Progenitor cell of endocrine pancreas (in vitro differentiated cells): ENCODE data around the gene NRIP1. TPM values are rescaled to one million over a fixed set of nuclear protein-coding genes. Genes with fewer than 3 reads are reported as not detected.
A peak's percentile ranks its signal among the peaks of the same experiment; 100 is the strongest.

Experiments used
- DNase-seq: peaks from one replicate; pipeline ENCODE4 v3.0.0; 2021; ENCODE audit warnings: low spot score; ENCODE audit not compliant: unreplicated experiment
- H3K27ac Mint-ChIP-seq: 2 replicates; pipeline ENCODE4 v1.8.0; 2021; ENCODE audit warnings: mild to moderate bottlenecking, moderate library complexity, mixed read lengths
- H3K27me3 Mint-ChIP-seq: 2 replicates; pipeline ENCODE4 v1.8.0; 2021; ENCODE audit warnings: mixed read lengths
- H3K36me3 Mint-ChIP-seq: 2 replicates; pipeline ENCODE4 v1.8.0; 2022; ENCODE audit warnings: mixed read lengths; ENCODE audit not compliant: insufficient read depth
- H3K4me1 Mint-ChIP-seq: 2 replicates; pipeline ENCODE4 v1.8.0; 2021; ENCODE audit warnings: low read depth, mixed read lengths
- H3K4me3 Mint-ChIP-seq: 2 replicates; pipeline ENCODE4 v1.8.0; 2021; ENCODE audit warnings: low read depth, mild to moderate bottlenecking, moderate library complexity, mixed read lengths
- H3K9me3 Mint-ChIP-seq: 2 replicates; pipeline ENCODE4 v1.8.0; 2021; ENCODE audit warnings: low read depth, mixed read lengths
- total RNA-seq: library from RNA; stranded (reverse); gene quantifications from 2 replicates; pipeline ENCODE4 v1.2.1, GENCODE V29; 2021
- TF ChIP-seq, protein P1 (sequence below): fragments of 200-600 bp; sonication (generic); IDR thresholded peaks from one replicate; pipeline ENCODE4 v1.5.0; 2021; ENCODE audit warnings: antibody characterized with exemption, mild to moderate bottlenecking; ENCODE audit not compliant: unreplicated experiment

NRIP1 gene
- total RNA-seq, 1 donor from 2014 or later, result 69.4 TPM

DNA sequence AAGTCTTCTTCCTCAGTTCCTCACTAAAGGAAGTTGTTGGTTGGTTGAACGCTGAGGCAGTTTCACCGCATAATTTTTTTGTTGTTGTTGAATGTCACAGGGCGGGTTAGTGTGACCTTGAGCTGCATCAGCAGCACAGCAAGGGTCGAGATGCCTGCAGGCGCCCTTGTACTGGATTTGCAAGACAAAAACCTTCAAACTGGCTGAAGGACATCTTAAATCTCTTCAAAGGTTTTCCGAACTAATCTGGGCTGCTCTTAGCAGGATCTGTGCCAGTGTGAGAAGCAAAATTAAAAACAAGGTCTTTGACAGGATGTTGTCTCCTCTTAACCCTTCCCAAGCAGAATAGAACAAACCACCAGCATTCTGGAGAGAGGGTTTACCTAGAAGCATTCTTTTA, 59.4 kb downstream of the NRIP1 start:
- Mint-ChIP-seq H3K27ac (no peak overlapping the region), H3K36me3 (peaks cover 23% of the 10 kb centered on the region), H3K27me3 (no peaks in the 10 kb centered on the region), H3K4me1 (peaks cover 46% of the 10 kb centered on the region), H3K4me3 (no peak overlapping the region), H3K9me3 (peaks cover 6% of the 10 kb centered on the region)
- TF ChIP-seq, protein P1, sequence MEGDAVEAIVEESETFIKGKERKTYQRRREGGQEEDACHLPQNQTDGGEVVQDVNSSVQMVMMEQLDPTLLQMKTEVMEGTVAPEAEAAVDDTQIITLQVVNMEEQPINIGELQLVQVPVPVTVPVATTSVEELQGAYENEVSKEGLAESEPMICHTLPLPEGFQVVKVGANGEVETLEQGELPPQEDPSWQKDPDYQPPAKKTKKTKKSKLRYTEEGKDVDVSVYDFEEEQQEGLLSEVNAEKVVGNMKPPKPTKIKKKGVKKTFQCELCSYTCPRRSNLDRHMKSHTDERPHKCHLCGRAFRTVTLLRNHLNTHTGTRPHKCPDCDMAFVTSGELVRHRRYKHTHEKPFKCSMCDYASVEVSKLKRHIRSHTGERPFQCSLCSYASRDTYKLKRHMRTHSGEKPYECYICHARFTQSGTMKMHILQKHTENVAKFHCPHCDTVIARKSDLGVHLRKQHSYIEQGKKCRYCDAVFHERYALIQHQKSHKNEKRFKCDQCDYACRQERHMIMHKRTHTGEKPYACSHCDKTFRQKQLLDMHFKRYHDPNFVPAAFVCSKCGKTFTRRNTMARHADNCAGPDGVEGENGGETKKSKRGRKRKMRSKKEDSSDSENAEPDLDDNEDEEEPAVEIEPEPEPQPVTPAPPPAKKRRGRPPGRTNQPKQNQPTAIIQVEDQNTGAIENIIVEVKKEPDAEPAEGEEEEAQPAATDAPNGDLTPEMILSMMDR, result no peak
- DNase-seq, result no peak

DNA sequence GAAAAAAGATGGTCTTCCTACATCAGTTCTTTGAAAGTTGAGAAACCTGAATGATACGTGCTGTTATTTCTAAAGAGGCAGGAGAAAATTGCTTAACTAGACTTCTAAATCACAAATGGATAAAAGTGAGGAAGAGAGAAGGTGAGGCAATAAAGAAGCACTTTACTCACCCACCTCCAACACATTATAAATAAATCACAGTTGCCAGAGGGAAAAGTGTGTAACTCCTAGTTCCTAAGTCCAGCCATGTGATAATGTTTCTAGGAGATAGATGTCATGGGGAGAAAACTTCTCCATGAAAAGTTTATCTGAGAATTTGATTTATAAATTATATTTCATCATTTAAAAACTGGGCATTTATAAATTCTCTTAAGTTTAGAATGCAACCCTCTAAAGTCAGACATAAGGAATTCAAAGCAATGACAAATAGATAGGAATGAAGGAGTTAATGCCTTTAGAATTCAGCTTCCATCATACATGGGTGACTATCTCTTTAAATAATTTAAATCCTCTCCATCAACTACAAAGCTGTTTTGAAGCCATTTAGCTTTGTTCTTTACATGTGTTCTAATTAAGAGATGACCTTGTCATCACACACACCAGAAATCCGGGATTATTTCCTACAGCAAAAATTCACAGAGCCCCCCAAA, 60.0 kb downstream of the NRIP1 start:
- H3K27ac Mint-ChIP-seq, result no peak overlapping the region
- H3K4me1 Mint-ChIP-seq, result peaks cover 49% of the 10 kb centered on the region
- no peak overlapping the region for H3K4me3 Mint-ChIP-seq
- peaks cover 24% of the 10 kb centered on the region for H3K36me3 Mint-ChIP-seq
- no peaks in the 10 kb centered on the region for H3K27me3 Mint-ChIP-seq
- peaks cover 6% of the 10 kb centered on the region for H3K9me3 Mint-ChIP-seq
- no peak for DNase-seq
- TF ChIP-seq, protein P1, result no peak

DNA sequence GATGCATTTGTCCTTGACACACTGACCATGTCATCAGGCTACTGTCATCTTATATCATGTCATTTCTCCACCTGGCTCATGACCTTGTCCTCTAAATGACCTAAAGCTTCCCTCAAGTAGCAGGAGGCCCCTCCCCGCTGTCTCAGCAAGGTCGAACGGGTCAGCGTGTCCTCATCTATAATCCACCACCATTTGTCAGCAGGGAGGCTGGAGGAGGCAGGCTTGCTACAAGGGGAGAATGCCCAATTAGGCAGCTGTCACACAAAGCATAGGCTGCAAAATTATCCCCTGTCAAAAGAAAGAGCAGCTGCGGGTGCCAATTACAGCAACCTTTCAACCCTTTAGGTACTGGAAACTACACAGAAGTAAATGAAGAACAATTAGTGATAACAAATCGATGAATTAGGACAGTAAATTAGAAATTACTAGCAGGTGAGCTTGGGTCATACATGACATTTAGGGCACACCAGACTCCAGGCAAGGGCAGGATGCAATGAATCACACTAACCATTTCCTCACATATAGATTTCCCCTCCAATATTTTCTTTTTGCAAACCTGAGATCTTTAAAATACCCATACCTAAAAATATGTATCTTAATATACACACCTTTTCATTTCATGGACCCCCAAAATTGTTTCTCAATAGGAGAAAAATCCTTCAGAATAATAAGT, 61.2 kb downstream of the NRIP1 start:
- Mint-ChIP-seq H3K4me3 (no peak overlapping the region), H3K27me3 (no peaks in the 10 kb centered on the region), H3K27ac (peak overlapping the region; percentile 18), H3K36me3 (peaks cover 17% of the 10 kb centered on the region), H3K9me3 (peaks cover 6% of the 10 kb centered on the region), H3K4me1 (peaks cover 52% of the 10 kb centered on the region)
- TF ChIP-seq, protein P1, result no peak
- DNase-seq, result no peak

DNA sequence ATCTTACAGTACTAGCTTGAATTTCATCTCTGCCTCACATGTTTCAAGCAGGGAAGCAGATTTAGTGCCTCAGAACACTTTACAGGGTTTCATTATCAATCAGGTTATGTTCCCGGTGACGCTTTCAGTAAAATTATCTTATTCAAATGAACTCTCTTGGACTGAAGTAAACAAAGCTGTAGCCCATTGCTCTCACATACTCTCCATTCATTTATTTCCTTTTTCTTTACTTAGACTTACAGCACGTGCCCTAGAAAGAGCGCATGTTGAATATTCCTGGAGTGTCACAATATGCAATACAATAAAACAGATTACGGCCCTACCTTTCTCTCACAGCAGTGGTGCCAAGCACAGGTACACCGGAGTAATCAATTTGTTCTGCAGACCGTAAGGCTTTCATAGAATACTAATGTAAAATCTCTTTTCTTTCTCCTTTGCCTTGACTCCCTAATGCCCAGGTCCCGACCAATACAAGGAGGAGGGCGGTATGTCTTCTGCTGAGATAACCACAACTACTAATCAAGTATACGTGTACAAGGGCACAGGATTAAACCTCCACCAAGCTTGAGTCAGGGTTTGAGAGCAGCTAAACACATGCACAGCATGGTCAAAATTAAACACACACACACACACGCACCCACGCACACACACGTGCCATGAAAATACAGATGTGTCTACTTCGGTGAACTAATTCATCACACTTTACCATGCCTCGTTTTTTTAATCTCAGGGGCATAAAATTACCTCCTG, 62.8 kb downstream of the NRIP1 start:
- H3K4me1 Mint-ChIP-seq, result peaks cover 55% of the 10 kb centered on the region
- H3K9me3 Mint-ChIP-seq, result no peaks in the 10 kb centered on the region
- peaks cover 8% of the 10 kb centered on the region for H3K36me3 Mint-ChIP-seq
- TF ChIP-seq, protein P1, result no peak
- no peak overlapping the region for H3K4me3 Mint-ChIP-seq
- H3K27ac Mint-ChIP-seq, result peak overlapping the region; percentile 37
- no peak for DNase-seq
- no peaks in the 10 kb centered on the region for H3K27me3 Mint-ChIP-seq

DNA sequence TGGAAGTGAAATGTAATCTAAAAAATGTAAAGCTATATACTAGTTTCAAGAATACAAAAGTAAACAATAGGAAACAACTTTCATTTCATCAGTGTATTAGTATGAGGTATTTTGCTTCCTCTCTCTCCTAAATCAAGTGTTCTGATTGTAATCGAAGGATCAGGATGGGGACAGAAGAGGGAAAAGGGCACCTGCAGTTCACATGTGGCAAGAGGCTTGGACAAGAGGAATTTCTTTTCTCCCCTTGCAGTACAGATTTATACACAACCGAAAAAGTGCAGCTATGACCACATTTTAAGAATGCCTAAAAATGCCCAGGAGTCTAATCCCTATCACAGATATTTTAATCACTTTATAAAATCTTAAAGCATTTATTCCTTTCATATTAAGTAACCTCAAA, 63.7 kb downstream of the NRIP1 start:
- TF ChIP-seq, protein P1, result no peak
- peaks cover 50% of the 10 kb centered on the region for H3K4me1 Mint-ChIP-seq
- H3K27me3 Mint-ChIP-seq, result no peaks in the 10 kb centered on the region
- peaks cover 7% of the 10 kb centered on the region for H3K36me3 Mint-ChIP-seq
- no peak overlapping the region for H3K4me3 Mint-ChIP-seq
- H3K9me3 Mint-ChIP-seq, result peaks cover 4% of the 10 kb centered on the region
- no peak for DNase-seq
- peak overlapping the region; percentile 2 for H3K27ac Mint-ChIP-seq
